ENCODE measurements around the gene C1orf116.

Gene C1orf116

DNA sequence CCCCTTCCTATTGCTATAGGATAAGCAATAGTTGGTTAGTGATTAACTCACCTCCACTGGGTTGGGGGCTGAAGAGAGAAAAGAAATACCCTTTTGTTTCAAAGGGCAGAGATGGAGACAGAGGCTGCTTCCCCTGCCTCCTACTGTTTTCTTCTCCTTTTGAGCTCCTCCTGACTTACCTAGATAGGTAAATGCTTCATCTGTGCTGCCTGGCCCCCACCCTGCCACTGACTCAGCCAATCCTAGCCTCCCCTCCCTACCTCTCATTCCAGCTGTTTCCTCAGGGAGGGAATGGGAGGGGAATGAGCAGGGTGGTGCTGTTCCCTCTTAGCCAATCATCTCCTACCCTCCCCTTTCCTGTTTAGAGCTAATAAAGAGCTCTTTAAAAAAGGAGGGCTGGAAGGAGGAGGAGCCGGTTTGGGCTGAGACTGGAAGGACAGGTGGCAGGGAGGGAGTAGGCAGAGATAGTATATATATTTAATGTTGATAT lies at the start of gene C1orf116:
Gene C1orf116 (minus strand): TSS at position 229 of the 490 bp plus-strand sequence. CDS start 5,158 bp downstream, outside the sequence.
- no peak for DNase-seq (ENCODE audit: low read depth)

- no peak for DNase-seq (ENCODE audit: low read depth)
Observed at GRCh38 chr1:207081806-207082205, 49.2 kb upstream of the C1orf116 start.

- DNase-seq (ENCODE audit: low read depth), result no peak
Observed at GRCh38 chr1:207081088-207081487, 48.5 kb upstream of the C1orf116 start.

GRCh38 chr1:207079706-207080241 lies 47.2 kb upstream of the C1orf116 start:
- DNase-seq (ENCODE audit: low read depth), result no peak

DNA sequence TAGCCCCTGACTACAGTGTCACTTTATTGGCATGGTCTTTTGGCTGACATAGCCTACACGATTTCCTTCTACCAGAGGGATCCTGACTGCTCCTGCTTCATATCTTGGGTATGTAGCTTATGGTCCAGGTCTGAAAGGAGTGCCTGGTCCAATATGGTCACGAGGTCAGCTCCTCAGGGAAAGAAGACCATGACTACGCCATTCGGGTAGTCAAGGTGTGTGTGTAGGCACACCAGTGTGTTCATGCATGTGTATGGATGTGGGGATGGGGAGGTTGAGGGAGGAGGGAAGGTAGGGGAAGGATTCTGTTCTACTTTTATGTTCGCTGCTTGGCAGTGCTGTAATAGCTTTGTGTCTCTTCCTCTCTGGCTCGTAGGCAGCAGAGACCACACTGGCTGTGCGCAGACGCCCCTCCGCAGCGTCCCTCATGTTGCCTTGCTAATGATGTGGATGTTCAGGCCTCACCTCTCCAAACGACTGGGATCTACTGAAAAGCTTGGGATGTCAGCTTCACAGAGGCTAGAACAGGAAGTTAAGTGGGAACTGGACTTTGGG lies 46.1 kb upstream of the C1orf116 start:
- no peak for DNase-seq (ENCODE audit: low read depth)

- peak; percentile 42 for DNase-seq (ENCODE audit: low read depth)
Observed at GRCh38 chr1:207077470-207078377, 45.2 kb upstream of the C1orf116 start.

- no peak for DNase-seq (ENCODE audit: low read depth)
Observed at GRCh38 chr1:207077012-207077411, 44.5 kb upstream of the C1orf116 start.

DNA sequence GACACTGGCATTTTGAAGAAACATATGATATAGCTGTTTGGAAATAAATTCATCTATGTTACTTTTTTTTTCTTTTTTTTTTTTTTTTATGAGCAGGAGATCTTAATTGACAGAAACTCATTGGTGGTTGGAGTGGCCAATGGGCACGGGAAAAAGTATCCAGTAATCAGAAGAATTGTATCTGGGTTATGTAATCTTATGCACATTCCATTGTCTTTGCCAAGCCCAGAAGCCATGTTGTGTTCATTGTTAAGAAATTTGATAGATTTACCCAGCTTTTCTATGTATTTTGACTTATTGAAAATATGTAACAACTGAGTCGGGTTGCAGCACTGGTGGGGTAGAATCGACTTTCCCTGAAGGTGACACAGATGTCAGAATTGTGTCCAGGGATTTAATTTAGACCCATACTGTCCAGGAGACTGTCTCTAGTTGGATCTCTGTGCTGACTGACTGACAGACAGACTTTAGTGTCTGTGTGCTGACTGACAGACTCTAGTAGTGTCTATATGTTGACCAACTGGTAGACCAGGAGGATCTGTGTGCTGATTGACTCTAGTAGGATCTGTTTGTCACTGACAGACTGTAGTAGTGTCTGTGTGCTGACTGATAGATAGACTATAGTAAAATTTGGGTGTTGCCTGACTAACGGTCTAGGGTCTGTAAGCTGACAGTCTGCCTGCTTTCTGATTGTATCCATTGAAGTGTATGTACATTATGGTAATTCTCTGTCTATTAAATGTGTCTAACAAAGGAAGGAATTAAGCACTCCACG lies 43.8 kb upstream of the C1orf116 start:
- DNase-seq (ENCODE audit: low read depth), result no peak

- no peak for DNase-seq (ENCODE audit: low read depth)
Observed at GRCh38 chr1:207073906-207074820, 41.6 kb upstream of the C1orf116 start.

- no peak for DNase-seq (ENCODE audit: low read depth)
Observed at GRCh38 chr1:207072233-207072632, 39.7 kb upstream of the C1orf116 start.

DNA sequence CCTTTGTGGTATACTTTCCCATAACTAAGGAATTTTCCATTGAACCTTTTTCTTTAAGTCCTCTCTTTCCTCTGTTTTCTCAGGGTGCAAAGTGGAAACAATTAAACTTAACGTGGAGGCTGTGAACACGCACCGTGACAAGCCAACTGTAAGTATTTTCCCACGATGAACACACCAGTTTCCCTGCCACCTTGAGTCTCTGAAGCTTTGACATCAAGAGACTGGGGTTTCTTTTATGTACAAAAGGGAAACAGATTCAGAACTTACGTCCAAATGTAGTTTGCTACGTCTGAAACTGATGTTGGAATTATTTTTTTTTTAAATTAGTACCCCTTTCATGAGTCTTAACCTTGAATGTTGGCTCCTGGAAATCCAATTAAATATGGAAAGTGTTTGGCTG lies 38.9 kb upstream of the C1orf116 start:
- no peak for DNase-seq (ENCODE audit: low read depth)

- no peak for DNase-seq (ENCODE audit: low read depth)
Observed at GRCh38 chr1:207070811-207071210, 38.3 kb upstream of the C1orf116 start.

- DNase-seq (ENCODE audit: low read depth), result no peak
Observed at GRCh38 chr1:207069858-207070506, 37.4 kb upstream of the C1orf116 start.

- DNase-seq (ENCODE audit: low read depth), result no peak
Observed at GRCh38 chr1:207069061-207069460, 36.5 kb upstream of the C1orf116 start.

- DNase-seq (ENCODE audit: low read depth), result no peak
Observed at GRCh38 chr1:207067665-207068064, 35.1 kb upstream of the C1orf116 start.

GRCh38 chr1:207067185-207067584 lies 34.6 kb upstream of the C1orf116 start:
- DNase-seq (ENCODE audit: low read depth), result no peak

GRCh38 chr1:207064561-207064960 lies 32.0 kb upstream of the C1orf116 start:
- DNase-seq (ENCODE audit: low read depth), result no peak

DNA sequence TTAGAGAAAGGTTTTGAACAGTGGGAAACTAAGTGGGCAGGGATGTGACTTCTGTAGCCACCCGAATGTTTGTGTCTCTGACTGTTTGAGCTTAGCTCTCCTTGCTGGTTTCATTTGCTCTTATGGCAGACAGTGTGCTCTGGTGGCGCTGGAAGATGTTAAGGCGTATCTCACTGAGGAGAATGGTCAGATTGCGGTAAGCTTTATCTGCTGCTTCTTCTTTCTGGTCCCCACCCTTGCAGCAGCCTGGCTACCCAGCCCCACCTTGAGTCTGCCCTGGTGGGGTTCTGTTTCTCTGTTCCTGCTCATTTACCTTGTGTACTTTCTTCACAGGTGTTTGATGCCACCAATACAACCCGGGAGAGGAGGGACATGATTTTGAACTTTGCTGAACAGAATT lies 30.5 kb upstream of the C1orf116 start:
- no peak for DNase-seq (ENCODE audit: low read depth)

DNA sequence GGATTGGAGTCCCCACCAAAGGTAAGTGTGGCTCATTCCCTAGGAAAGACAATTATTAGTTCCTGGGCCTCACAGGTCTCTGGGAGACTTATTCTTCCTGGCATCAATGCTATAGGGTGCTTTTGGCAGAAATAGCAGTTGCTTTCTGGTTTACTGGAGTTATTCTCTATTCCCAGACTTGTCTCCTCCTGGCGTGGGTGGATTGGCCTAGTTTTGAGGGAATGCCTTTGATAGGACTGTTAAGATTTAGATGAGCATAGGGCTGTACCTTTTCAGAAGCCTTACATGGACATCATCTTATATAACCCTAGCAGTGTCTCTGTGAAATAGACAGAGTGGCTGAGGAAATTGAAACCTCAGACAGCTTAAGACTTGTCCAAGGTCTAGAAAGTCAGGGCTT lies 29.5 kb upstream of the C1orf116 start:
- no peak for DNase-seq (ENCODE audit: low read depth)

DNA sequence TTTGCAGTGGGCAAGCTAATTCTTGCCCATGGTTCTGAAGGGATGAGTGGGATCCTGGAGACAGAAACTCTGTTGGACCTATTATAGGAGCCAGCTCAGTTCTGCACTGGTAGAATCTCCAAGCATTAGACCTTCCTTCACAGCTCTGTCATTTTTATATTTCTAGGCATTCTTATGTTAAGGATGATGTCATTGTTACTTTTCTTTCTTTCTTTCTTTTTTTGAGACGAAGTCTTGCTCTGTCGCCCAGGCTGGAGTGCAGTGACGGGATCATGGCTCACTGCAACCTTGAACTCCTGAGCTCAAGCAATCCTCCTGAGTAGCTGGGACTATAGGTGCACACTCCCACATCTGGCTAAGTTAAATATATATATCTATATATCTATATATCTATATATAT lies 28.0 kb upstream of the C1orf116 start:
- no peak for DNase-seq (ENCODE audit: low read depth)

DNA sequence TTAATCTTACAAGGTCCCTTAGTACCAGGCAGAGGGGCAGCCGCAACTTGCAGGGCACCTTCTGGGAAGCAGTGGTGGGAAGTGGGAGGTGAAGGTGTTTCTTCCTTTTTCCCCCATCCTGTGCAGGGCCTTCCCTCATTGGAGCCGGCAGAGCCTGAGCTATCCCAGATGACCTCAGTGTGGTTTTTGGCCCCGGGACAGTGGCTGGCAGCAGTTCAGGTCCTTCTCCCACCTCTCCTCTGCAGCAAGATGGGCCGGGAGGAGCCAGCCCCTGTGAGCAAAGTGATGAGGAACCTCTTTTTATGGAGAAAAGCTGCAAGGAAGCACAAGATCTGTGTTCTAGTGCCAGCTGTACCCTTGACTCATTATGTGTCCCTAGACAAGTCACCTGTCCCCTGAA lies 27.3 kb upstream of the C1orf116 start:
- DNase-seq (ENCODE audit: low read depth), result no peak
